ENCODE data around the gene PDGFD.

DNA sequence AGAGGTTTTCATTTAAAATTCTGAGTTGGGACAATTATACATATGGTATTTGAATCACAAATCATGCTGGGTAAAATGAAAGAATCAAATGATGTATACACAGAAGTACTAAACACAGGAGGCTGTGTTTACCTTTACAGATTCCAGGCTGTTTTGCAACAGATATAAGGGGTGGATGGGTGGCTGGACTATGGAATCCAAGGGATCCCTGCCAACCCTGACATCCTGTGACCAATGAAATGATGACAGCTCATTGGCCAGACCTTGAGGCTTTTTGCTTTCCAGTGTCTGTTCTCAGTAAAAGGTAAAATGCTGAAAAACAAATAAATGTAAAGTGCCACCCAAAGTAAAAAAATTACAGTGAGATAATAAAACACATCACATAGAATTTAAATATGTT is 130.8 kb downstream of the PDGFD start:
- TF ChIP-seq, protein P1, sequence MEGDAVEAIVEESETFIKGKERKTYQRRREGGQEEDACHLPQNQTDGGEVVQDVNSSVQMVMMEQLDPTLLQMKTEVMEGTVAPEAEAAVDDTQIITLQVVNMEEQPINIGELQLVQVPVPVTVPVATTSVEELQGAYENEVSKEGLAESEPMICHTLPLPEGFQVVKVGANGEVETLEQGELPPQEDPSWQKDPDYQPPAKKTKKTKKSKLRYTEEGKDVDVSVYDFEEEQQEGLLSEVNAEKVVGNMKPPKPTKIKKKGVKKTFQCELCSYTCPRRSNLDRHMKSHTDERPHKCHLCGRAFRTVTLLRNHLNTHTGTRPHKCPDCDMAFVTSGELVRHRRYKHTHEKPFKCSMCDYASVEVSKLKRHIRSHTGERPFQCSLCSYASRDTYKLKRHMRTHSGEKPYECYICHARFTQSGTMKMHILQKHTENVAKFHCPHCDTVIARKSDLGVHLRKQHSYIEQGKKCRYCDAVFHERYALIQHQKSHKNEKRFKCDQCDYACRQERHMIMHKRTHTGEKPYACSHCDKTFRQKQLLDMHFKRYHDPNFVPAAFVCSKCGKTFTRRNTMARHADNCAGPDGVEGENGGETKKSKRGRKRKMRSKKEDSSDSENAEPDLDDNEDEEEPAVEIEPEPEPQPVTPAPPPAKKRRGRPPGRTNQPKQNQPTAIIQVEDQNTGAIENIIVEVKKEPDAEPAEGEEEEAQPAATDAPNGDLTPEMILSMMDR (IDR thresholded peaks at IDR 0.05): no peak
- TF ChIP-seq POLR2A (IDR thresholded peaks at IDR 0.05): no peak

Data from tibial nerve (tissue), 3 donors.